Hematopoietic multipotent progenitor cell treated with erythropoietin and hydrocortisone succinate and interleukin-3 and kit ligand, for 6 days (in vitro differentiated cells): ENCODE data around the gene SLC25A51.

Experiments used
- DNase-seq: peaks from one replicate; pipeline ENCODE4 v3.0.0-alpha.2; 2015

SLC25A51 gene

DNA sequence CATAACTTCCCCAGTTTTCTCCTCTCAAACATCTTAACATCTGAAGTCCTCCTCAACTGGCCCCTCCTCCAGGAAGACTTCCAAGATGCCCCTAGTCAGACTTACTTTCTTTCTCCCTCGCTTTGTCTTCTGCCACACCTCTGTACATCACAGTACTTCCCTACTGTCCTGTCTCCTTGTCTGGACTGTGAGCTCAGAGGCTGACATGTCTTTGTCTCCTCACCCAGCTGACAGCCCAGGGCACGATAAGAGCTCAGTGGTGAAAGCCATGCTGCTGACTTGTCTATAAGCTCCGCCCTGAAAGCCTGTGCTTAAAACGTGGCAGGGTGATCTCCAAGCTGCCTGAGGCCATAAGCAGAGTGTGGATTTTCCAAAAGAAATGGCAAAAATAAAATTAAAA, 33.0 kb upstream of the SLC25A51 start:
- DNase-seq: peak; percentile 85

DNA sequence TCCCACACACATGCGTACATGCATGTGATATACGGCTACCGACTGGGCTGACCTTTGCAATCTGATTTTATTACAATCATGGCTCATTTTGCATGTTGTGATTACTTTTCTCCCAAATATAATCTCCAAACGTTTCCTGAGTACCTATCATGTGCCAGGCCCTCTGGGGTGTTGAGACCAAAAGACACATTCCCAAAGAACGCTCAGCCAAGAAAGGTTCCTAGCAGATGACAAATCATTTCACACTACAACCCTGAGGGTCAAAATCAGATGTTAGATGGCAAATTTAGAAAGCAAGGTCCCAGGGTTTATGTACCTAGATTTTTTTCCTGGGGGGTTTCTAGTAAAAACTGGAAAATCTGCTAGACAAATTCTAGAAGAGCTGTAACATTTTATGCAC, 32.4 kb upstream of the SLC25A51 start:
- no peak for DNase-seq

DNA sequence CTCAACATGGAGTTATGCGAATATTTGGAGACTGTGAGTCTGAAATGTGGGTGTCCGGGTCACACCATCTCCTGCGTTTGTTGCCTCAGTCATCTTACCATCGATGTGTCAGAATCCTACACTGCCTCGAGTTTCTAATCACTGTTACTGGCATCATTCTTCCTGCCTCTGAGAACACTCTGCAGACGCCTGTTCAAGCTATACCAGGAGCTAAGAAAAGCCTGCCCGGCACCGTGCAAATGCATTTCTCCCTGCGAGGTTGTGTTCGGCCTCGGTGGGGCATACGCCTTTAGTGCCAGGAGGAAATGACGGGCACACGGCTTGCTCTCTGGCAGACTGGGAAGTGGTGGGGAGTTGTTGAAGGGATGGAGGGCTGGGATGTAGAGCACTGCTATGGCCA, 31.2 kb upstream of the SLC25A51 start:
- no peak for DNase-seq

DNA sequence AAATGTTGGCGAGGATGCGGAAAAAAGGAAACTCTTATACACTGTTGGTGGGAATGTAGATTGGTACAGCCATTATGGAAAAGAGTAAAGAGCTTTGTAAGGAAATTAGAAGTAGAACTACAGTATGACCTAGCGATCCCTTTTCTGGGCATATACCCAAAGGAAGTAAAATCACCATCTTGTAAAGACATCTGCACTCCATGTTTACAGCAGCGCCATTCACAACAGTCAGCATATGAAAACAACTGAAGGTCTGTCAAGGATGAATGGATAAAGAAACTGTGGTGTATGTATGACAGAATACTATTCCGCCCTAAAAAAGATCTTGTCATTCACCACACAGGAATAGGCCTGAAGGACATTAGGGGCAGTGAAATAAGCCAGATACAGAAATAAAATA, 27.7 kb upstream of the SLC25A51 start:
- no peak for DNase-seq

DNA sequence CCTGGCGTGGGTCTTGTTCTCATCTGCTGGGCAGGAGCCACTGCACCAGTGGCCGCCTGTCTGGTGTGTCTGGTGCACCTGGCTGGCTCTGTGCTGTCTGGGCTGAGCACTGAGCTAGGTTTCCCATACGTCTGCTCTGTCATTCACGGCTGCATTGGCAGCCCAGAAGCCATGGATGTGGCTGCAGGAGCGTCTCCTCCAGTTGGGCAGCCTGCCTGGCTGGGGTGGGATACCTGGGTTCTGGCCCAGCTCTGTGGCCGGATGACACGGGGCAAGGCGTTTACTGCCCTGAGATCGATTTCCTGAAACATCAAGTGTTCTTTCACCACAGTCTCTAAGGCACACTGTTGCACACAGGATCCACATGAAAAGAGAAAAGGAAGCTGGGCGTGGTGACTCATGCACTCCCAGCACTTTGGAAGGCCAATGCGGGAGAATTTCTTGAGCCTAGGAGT, 25.5 kb upstream of the SLC25A51 start:
- DNase-seq: no peak

DNA sequence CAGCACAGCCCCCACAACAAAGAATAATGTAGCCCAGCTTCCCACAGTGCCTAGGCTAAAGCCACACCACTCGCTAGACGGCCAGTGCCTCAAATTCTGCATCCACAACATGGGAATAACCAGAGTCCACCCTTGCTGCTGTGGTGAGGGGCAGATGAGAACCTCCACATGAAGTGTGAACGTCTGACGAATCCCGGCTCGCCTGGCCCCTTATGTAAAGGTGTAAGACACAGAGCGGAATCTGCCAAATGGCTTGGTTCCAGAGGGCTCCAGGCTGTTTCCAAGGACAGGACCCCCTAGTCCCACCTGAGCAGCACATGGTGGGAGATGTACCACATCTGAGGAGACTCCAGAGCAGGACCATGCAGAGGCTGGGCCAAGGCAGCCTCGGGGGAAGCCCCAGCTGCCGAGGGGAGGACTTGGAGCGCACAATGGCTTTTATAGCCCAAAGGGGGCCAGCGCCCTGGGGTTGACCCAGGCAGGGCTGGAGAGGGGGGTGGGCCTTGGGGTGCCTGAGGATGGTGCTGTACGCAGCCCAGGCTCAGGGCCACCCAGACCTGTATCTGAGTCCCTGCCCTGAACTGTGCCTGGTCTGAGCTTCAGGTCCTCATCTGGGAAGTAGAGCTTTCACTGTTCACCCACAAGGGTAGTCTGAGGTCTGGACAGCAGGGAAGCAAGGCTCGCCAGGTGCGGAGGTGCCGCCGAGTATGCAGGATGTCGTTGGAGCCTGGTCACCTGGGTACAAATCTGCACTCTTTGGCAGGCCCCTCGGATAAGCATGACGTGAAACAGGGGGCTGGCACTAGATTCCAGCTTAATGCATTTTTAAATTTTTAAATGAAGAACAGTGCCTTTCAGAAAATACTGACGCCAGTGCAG, 24.9 kb upstream of the SLC25A51 start:
- no peak for DNase-seq

DNA sequence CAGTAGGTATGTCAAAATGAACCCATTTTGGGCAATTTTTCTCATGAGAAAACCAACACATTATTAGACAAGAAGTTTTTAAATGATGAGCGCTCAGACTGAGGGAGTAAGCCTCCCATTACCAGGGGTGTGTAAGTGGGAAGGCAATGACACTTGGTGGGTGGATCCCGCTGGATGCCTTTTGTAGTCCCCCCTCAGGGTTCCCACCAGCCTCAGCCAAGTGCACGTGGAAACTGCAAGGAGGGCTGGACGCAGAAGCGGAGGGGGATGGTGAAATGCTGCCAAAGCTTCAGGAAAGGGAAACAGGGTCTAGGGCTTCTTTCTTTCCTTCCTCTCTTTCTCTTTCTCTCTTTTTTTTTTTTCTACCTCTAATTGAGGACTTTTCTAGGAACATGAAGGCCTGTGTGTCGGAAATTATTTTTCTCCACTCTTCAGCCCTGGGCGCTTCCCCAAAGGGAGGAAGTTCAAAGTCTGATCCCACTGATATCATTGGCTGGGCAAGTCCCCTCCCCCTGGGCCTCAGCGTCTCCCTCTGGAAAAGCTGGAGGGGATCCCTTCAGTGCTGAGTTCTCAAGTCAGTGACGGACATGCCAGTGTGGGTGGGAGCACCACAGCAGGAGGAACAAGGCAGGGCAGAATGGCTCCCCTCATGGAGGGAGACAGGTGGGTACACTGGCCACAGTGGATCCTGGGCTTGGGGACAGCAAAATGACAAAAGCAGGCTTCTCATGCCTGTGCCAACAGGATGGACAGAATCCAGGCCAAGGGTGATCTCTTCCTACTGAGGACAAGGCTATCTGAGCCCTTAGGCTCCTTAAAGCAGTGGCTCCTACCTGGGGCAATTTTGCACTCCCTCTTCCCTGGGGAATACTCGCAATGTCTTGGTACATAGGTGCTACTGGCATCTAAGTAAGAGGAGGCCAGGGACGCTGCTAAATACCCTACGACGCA, 23.9 kb upstream of the SLC25A51 start:
- DNase-seq: no peak

DNA sequence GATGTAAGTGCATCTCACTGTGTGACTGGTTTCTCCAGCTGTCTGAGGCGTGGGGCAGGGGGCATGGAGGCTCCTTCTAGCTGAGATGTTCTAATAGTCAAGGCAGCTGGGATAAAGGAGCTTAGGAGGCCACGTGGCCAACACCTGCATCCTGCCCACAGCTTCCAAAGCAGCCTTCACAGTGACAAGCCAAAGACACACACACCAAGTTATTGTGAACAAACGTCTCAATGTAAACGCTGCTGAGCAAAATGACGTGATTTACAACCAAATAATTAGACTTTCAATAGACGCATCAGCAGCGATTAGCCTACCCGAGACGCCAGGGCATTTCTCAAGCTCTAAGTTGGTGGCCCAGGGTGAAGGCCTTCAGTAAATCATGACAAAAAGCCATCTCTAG, 23.2 kb upstream of the SLC25A51 start:
- no peak for DNase-seq

DNA sequence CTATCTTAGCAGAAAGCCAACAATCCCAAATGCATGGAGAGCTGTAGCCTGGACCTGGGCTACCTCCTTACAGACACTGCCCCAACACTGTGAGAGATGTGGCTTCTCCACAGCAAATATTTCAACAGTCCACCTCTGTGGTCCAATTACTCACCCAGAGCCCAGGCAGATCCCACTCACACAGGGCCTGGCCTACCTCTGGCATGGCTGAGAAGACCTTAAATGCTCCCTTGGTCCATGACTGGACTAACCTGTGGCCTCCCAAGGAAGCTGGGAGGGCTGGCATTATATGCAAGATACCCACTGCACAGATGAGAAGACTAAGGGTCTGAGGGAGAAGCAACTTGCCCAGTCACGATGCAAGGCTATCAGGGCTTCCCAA, 22.8 kb upstream of the SLC25A51 start:
- no peak for DNase-seq

DNA sequence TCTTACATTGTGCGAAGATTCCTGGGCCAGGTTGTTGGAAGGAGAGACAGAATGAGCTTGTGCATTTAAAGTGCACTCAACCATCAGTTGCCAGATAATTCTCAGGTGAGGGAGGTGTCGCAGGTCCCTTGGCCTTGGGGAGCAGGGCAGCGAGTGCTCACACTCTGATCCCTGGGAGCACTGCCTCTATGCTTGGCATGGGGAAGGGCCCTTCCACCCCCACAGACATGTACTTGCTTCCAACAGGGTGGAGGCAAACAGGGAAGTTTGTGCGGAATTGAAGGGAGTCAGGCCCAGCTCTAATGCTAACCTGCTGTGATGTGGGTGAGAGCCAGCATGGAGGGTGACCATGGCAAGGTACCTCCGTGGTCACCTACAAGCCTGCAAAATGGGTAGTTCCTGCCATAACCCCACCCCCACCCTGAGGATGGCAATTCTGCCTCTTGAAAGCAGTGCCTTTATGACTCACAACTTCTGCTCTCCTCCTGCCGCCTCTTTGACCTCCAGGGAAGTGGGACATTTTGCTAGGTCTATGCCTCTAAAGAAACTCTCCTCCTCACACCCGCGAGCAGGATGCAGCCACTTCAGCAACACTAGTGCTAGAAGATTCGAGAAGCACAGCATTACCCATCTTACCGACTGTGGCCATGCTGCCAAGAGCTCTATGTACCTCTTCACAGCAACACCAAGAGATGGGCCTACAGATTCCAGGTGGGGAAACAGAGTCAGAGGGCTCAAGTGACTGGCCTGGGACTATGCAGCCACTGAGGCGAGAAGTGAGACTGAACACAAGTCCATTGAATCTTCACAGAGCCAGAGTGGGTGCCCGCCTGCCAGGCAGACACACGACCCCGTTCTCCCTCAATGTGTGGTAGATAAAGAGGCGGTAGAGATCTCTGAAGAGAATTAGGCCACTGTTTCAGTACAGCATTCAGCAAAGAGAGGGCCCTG, 22.1 kb upstream of the SLC25A51 start:
- no peak for DNase-seq

DNA sequence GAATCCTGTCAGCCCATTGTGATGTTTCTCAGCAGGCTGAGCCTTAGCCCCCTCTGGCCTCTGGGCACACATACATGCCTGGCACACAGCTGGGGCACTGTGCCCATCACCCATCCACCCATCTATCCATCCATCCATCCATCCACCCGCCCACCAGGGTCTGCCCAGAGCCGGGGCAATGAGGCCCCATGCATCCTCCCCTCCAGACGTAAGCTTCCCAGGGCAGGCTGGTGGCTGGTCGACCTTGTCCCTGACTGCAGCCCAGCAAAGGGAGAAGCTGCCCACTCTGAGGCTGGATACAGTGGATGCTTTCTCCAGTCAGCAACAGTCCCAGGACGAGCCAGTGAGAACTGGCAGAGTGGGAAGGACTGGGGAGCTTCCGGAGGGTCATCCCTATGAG, 21.1 kb upstream of the SLC25A51 start:
- no peak for DNase-seq

DNA sequence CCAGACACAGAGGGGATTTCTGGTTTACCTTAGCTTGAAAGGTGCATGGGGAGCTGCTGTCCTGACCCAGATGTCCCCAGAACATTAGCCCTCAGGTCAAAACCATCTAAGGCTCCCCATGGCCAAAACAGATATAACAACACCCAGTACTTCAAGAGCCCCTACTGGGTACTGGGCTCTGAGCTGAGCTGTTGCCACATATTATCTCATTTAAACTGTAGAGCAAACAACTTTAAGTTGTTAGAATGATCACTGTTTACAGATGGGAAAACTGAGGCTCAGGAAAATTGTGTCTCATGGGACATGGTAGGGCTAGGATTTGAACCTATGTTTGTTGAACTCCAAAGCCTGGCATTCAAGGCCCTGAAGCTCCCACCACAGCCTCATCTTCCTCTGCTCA, 20.6 kb upstream of the SLC25A51 start:
- no peak for DNase-seq

DNA sequence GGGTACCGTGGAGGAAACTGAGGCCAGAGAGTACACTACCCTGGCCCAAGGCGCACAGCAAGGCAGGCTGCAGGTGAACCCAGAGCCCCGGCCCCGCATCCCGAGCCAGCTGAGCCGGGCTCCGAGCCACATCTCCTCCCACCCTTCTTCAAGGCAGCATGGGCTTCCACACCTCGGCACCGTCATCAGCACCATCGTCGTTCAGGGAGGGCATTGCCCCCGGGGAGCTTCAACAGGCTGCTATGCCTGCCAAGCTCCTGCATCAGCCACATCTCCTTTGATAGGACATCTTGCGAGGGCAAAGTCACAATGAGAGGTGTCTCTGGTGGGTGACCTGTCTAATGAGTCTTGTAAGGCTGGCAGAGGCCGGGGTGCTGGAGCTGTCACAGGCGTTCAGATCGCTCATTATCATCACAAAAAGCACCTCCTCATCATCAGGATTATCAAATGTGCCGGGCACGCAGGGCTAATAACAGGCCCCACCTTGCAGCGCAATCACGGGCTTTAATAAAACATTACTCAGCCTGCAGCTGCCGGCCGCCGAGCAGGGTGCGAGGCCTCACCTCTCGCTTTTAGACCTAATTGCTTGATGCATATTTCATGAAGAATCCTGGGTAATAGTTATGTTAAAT, 20.0 kb upstream of the SLC25A51 start:
- DNase-seq: no peak

DNA sequence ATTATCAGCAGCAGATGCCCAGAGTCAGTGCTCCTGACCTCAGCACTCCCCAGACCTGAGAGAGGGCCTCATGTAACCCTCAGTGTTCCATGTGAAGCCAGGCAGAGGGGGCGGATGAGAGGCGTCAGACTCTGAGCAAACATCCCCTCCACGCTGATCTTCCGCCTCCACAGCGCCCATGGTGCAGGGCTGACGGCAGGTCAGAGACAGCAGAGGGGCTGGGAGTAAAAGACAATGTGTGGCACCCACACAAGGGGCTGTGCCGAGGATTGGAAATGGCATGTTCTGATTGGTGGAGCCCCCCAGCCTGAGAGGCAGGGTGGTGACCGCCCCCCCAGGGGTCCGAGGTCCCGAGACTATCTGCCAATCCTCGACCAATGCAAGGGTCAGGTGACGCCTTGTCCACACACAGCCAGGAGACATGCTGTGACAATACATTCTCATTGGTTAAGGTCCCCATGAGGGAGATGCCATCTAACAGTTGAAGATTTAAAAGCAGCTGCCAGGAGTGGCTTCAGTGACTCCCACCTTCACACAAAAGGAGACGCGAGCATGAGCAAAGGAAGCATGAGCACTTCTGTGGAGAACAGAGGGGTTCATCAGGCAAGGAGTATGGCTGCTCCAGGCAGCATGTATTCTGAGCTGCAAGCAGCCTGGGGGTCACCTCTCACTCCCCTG, 19.3 kb upstream of the SLC25A51 start:
- DNase-seq: peak; percentile 53

DNA sequence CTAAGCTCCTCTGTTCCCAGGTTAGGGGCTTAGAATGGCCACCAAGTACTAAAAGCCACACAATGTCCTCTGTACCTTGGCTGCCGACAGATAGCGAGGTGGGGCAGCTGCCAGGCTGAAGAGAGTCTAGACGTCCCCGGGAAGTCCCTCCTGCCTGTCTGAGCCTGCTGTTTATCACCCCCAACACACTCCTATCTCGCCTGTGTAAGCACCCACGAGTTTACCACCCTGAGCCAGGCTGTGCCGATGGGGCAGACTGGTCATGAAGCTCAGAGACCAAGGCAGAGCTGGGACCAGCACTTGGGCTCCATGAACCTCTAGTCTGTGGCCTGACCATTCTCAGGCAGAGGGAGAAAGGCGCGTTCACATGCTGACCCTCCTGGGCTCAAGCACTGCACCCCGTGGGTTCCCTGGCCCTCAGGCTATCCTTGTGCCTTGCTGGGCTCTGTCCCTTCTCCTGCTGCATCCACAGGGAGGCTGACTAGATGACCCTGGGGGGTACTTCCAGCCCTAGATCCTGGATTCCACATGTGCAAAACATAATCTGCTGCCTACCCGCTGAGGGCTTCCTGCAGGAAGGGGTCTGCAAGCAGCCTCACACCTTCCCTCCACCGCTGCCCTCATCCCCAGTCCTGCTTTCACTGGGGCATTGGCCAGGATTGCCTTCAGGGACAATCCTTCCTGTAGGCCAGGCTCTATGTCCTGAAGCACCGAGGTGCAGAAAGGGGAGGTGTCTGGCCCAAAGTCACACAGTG, 18.6 kb upstream of the SLC25A51 start:
- DNase-seq: peak; percentile 91

DNA sequence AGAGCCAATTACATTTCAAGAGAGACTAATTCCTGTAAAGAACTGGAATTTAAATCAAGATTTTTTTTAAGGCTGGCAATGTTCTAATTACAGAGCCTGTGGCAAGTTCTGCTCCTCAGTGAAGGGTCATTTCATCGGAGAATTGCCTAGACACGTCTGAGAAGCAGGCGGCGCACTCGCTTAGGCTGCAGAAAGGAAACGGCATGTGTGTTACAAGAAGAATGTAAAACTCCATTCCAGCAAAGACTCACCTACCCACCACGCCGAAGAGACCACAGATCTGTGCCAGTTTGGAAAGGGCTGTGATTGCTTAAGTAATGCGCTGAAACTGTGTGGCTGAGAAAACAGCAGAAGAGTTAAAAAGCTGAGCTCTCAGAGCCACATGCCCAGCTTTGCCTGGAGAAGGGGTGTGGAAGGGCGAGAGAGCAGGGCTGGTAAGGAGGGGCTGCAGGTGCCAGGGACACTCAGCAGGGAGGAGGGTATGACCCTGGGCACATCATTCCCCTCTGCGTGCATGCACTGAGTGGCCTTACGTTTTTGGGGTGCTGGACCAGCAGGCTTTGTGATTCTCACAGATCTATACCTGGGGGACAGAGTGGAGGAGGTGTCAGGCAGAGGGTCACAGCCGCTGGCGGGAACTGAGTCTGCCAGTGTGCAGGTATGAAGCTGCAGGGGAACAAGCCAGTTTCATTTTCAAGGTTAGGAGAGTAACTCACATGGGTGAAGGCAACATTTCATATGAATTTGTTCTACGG, 17.8 kb upstream of the SLC25A51 start:
- DNase-seq: no peak

DNA sequence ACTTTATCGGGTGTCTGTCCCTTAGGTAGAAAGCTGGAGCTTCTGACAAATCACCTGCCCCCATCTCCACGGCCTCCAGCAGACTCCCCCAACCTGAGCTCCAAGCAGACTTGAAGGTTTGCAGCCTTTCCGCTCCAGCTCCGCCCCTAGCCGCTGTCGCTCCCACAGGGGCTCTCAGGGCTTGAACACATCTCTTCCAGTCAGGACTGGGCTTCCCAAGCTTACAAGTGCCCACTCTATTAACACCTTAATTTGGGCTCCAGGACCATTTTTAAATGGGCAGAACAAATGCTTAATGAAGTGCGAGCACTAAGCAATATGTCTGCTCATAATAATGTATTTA, 17.2 kb upstream of the SLC25A51 start:
- no peak for DNase-seq

DNA sequence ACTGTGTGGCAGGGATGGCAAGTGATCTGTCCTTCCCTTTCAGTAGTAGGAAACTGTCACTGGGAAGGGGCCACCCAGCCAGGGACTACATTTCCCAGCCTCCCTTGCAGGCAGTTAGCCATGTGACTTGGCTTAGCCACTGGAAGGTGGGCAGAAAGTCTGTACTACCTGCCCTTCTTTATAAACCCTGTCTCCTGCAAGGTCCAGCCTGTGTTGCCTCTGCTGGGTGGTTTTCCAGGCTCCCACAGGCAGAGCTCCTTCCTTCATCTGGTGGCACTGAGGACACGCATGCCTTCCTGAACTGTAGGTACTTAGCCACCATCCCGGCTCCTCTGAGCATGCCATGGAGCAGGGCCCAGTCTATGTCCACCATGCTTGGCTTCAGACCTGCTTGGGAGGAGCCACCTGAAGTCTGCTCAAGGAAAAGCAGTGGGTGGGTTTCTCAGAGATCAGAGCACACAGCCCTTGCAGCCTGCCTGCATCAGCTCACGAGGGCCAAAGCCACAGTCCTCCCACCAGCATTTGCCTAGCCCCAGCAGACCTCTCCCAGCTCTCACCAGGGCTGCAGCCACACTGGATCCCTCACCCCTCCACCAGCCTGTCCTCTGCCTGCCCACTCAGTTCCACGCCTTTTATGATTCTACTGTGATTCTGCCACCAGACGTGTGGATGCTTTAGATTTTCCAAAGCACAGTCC, 16.7 kb upstream of the SLC25A51 start:
- DNase-seq: peak; percentile 52

DNA sequence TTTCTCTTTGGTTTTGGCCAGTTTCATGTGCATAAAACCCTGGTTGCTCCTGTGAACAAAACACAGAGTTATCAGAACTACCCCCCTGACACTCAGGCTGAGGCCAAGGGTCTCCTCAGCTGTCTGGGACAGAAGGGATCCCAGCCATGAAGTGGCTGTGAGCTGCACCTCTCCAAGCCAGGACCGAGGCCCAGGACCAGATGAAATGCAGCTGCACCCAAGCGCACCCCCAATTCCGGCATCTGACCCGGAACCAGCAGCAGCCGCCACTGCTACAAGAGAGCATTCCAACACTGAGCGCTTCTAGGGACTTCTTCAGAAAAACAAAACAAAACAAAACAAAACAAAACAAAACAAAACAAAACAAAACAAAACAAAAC, 16.0 kb upstream of the SLC25A51 start:
- DNase-seq: no peak
